Thoracic aorta (tissue), 2 donors: ENCODE measurements around the gene CEP19. TPM values are rescaled to one million over a fixed set of nuclear protein-coding genes. Genes with fewer than 3 reads are reported as not detected.

Experiments
- ATAC-seq: fragments of 150-250 bp; one replicate; pipeline ENCODE4 v1.8.0; 2017; ENCODE audit warnings: low read depth; ENCODE audit not compliant: insufficient number of reproducible peaks, low FRiP score
- DNase-seq: peaks from one replicate; pipeline ENCODE4 v3.0.0-alpha.2; 2020; ENCODE audit warnings: low spot score
- H3K27ac ChIP-seq, 2 donors: fragments of 200-600 bp; sonication (generic); 1 replicate in 1 of 2; 2 replicates in 1 of 2; pipeline ENCODE4 v1.5.1; 2016; ENCODE audit warnings: mild to moderate bottlenecking in 2 of 2, moderate library complexity in 2 of 2
- H3K27me3 ChIP-seq: fragments of 200-600 bp; sonication (generic); replicated peaks from 2 replicates; pipeline ENCODE4 v1.6.0; 2016; ENCODE audit warnings: mild to moderate bottlenecking; ENCODE audit not compliant: insufficient read depth
- H3K36me3 ChIP-seq: fragments of 200-600 bp; sonication (generic); one replicate; pipeline ENCODE4 v1.5.1; 2016
- H3K4me1 ChIP-seq, 2 donors: fragments of 200-600 bp; sonication (generic); 1 replicate in 1 of 2; 2 replicates in 1 of 2; pipeline versions ENCODE4 v1.5.1 to v1.6.0; 2016; ENCODE audit warnings: low read depth in 2 of 2, mild to moderate bottlenecking in 1 of 2; ENCODE audit not compliant: control insufficient read depth in 1 of 2
- H3K4me3 ChIP-seq: fragments of 200-600 bp; sonication (generic); 2 replicates; pipeline ENCODE4 v1.5.1; 2016; ENCODE audit warnings: mild to moderate bottlenecking
- H3K9me3 ChIP-seq: fragments of 200-600 bp; sonication (generic); 2 replicates; pipeline ENCODE4 v1.5.1; 2016
- CTCF ChIP-seq: fragments of 200-600 bp; sonication (generic); IDR thresholded peaks from one replicate; pipeline ENCODE4 v1.5.1; 2019; ENCODE audit warnings: antibody characterized with exemption
- total RNA-seq, 2 donors: library from RNA; depleted of rRNA; stranded (reverse); fragments of >200 nt; gene quantifications; one replicate each; pipeline versions ENCODE4 v1.1.0 to v1.2.3, GENCODE V29; 2016

Gene CEP19
- total RNA-seq, 2 donors from 2014 or later = 0.42 to 7.3 TPM

GRCh38 chr3:196739671-196740480 is 27.8 kb upstream of the CEP19 start, which contains the start of gene PAK2:
Gene PAK2, plus strand, starts transcription at chr3:196739857. Its CDS starts 42,790 bp downstream, at chr3:196782647.
- Histone ChIP-seq H3K4me3 (peak within 1 kb of the TSS; percentile 99), H3K36me3 (no peaks in the 10 kb centered on the region), H3K9me3 (no peaks in the 10 kb centered on the region), H3K27me3 (no peaks in the 10 kb centered on the region), H3K27ac (peak within 1 kb of the TSS; percentile 98 to 99), H3K4me1 (peaks cover 13 to 16% of the 10 kb centered on the region in 2 donors)
- ATAC-seq = peak; percentile 83
- DNase-seq = peak; percentile 56
- no peak for TF ChIP-seq CTCF

DNA sequence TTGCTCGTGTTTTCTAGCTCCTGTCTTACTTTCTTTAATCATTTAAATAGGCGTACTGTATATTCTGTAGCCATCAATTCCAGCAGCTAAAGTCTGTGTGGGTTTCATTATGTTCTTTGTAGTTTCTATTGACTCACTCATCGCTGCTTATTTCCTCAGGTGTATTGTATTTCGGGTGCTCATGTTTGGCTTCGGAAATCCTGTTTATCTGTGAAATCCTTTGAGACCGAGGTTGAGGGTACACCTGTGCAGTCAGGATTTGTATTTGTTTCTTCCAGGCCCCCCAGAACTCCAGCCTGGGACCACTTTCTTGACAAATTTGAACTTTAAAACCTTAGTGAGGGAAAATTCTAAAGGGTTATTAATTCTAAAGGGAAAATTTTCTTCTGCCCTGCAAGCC is 25.6 kb upstream of the CEP19 start:
- no peak overlapping the region for H3K4me3 ChIP-seq

DNA sequence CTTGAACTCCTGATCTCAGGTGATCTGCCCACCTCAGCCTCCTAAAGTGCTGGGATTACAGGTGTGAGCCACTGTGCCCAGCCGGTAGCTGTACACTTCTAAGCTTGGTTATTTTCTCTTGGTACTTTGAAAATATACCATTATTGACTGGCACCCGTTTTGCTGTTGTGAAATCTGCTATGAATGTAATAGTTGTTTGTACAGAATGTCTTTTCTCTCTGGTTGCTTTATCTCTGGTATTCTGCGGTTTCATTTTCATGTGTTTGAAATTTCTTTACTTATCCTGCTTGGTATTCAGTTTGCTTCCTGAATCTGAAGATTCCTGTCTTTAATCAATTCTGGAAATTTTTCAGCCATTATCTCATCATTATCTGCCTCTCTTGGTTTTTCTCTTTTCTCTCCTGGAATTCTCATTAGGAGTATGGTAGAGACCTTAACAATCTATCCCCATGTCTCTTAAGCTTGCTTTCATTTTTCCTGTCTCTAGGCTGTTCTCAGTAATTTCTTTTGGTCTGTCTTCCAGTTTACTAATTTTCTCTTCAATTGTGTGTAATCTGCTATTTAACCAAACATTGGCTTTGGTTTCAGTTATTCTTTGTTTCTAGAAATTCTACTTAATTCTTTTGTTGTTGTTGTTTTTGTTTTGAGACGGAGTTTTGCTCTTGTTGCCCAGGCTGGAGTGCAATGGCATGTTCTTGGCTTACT is 24.8 kb upstream of the CEP19 start:
- Histone ChIP-seq H3K4me1 (peaks cover 9 to 11% of the 10 kb centered on the region in 2 donors), H3K27ac (no peak overlapping the region), H3K27me3 (no peaks in the 10 kb centered on the region), H3K9me3 (no peaks in the 10 kb centered on the region), H3K4me3 (no peak overlapping the region), H3K36me3 (no peaks in the 10 kb centered on the region)
- no peak for DNase-seq
- no peak for ATAC-seq
- TF ChIP-seq CTCF = no peak

More for the DNA sequence above, 25.6 kb upstream of the CEP19 start:
- Histone ChIP-seq H3K9me3 (no peaks in the 10 kb centered on the region), H3K4me1 (peaks cover 13 to 16% of the 10 kb centered on the region in 2 donors), H3K36me3 (no peaks in the 10 kb centered on the region), H3K27ac (no peak overlapping the region), H3K27me3 (no peaks in the 10 kb centered on the region)
- no peak for ATAC-seq
- DNase-seq = no peak
- no peak for TF ChIP-seq CTCF

GRCh38 chr3:196735751-196736150 is 23.7 kb upstream of the CEP19 start:
- H3K4me1 ChIP-seq = peaks cover 4 to 5% of the 10 kb centered on the region in 2 donors

More at GRCh38 chr3:196735751-196736150, 23.7 kb upstream of the CEP19 start:
- Histone ChIP-seq H3K4me3 (no peak overlapping the region), H3K9me3 (no peaks in the 10 kb centered on the region), H3K36me3 (no peaks in the 10 kb centered on the region), H3K27ac (no peak overlapping the region), H3K27me3 (no peaks in the 10 kb centered on the region)
- ATAC-seq (no peak), DNase-seq (no peak)
- TF ChIP-seq CTCF = no peak
